CD4-positive, alpha-beta T cell treated with Interleukin-2 at 100 ng/mL for 4 hours (primary cell): ENCODE measurements around the gene DYTN.
"Not testable (repeated sequence)": the region's sequence is repeated elsewhere in the genome, so short reads cannot be mapped to it uniquely, and the experiment has no call there.

Source experiments
- DNase-seq: peaks from one replicate; pipeline ENCODE4 v3.0.0-alpha.2; 2020; ENCODE audit warnings: low spot score

DYTN gene

GRCh38 chr2:206718296-206718695 is at the start of gene DYTN:
Gene DYTN (minus strand): TSS chr2:206718396. CDS start chr2:206718279, 117 bp downstream.
- DNase-seq: no peak

- no peak for DNase-seq
Measured at GRCh38 chr2:206766057-206766930, 48.1 kb upstream of the DYTN start.

DNA sequence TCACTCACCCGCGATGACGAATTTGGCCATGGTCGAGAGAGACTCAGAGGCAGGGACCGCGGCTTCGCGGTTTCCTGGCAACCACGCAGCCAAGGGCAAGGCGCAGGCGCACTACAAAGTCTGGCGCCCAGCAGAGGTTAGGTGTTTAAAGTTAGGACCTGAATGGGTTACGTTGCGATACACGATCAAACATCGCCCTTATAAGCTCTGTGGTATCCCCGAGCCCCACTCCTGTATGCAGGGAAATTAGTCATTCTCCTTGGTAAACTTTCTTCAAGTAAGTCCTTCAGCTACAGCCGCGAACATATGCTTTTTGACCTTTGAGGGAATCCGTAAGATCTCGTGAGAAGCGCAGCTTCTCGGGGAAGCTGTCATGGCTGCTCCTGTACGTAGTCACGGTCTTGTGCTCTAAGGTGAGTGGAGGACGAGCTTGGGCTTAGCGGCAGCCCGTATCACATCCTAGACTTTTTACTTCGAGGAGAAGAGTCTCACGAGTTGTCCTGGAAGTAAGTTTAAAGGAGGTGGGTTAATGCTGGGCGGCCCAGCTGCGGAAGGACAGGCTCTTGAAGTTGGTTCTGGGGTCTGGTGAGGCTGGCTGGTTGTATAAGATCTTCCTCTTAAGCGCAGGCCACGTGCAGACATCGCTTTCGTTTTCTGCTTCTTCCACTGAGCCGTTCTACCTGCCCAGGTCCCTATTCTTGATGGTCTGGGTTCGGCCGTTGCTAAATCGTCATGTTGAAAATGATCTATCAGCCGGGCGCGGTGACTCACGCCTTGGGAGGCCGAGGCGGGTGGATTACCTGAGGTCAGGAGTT is 47.3 kb upstream of the DYTN start, which contains the start of the genes FASTKD2 and MDH1B:
Gene FASTKD2 (plus strand): TSS at position 365 of the 815 bp plus-strand sequence. CDS start 1,088 bp downstream, outside the sequence.
Gene MDH1B (minus strand): TSS at position 87 of the 815 bp plus-strand sequence. CDS start 57 bp downstream, at position 30.
- DNase-seq: peak; percentile 93

DNA sequence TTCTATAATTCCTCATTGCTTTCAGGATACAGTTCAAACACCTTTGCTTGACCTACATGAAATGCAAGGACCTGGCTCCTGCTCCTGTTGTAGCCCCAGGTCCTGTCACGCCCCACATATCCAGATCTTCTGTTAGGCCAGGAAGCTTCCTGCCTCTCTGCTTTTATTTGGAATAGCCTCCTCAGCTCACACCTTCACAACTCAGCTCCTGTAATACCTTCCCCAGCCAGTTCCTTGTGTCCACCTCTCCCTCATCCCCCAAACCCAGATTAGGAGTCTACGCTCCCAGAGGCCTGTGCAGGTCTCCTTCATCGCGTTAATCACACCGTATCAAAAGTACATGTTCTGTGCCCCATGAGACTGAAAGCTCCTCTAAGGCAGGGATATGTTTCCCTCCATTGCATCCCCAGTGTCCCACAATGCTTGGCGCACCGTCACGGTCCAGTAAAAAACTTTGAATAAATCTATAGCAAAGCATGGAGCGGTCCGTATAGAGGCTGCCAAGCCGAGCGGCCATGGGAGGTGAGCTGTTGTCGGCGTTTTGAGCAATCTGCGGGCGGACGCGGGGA is 46.6 kb upstream of the DYTN start:
- DNase-seq: no peak

DNA sequence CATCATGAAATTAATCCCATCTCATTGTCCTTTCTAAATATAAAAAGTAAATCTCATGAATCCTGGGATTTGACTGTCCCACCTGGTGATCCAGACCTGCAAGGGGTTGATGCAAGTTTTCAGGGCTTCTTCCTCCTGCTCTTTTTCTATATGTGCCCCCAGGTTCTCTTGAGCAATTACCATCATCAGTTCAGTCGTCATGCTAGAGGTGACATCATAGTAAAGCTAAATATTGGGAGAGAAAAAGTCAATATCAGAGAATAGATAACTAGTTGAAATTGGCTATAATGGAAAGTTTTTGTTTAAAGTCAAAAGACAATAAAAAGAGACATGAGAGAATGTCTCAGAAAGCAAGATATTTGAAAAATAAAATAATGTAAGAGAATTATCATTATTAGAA is 38.6 kb upstream of the DYTN start:
- DNase-seq: no peak

DNA sequence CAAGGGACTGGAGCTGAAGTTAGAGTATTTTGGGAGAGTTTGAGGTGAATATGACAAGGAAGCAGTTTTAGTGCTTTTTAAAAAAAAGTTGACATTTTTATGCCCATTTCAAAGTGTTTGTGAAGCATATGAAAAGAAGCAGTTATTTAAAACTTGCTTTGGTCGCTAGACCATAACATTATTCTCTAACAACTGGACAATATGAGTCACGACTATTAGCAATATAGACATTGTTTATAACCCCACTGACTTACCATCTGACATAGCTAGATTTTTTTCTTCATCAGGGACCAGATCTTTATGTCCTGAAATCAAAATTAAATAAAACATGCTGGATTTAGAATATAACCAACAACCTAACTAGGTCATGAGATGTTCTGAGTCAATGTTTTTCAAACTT is 22.6 kb upstream of the DYTN start:
- no peak for DNase-seq

DNA sequence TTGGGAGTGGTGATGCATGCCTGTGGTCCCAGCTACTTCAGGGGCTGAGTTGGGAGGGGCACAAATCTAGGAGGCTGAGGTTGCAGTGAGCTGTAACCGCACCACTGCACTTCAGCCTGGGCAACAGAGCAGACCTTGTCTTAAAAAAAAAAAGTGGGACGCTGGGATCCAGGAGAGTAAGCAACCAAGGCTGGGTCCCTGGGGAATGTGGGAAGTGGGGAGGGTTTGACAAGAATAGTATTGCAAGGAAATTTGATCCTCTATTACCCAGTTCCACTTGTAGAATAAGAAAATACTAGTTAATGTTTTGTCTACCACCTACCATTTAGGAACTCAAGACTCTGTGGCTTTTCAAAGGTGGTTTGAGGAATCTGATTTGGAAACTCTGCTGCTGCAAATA is 21.1 kb upstream of the DYTN start:
- DNase-seq: no peak

DNA sequence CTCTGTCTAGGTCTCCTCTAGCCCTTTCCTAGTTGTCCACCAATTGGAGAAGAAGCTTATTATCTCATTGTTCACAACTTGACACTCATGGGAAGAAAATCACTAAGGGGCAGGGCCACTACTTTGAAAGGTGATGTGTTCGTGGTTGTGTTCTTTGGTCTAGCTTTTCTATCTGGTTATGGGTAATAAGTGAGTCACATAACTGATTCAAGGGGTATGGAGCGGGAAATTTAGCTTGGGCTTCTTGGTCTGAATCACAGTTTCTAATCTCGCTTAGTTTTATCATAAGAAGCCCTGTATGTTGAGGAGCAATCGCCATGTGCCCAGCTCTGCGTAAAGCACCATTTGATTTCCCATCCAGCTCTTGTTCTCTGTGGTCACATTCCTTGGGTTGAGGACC is 18.7 kb upstream of the DYTN start:
- no peak for DNase-seq

DNA sequence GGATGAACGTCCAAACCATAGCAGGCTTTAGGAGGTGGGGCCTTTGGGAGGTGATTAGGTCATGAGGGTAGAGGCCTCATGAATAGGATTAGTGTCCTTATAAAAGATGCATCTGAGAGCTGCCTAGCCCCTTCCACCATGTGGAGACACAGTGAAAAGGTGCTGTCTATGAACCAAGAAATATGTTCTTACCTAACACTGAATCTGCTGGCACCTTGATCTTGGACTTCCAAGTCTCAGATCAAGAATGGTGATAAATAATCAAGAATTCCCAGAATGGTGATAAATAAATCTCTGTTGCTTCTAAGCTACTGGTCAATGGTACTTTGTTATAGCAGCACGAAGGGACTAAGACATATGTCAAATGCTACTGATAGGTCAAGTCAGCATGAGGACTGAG is 15.1 kb upstream of the DYTN start:
- no peak for DNase-seq

DNA sequence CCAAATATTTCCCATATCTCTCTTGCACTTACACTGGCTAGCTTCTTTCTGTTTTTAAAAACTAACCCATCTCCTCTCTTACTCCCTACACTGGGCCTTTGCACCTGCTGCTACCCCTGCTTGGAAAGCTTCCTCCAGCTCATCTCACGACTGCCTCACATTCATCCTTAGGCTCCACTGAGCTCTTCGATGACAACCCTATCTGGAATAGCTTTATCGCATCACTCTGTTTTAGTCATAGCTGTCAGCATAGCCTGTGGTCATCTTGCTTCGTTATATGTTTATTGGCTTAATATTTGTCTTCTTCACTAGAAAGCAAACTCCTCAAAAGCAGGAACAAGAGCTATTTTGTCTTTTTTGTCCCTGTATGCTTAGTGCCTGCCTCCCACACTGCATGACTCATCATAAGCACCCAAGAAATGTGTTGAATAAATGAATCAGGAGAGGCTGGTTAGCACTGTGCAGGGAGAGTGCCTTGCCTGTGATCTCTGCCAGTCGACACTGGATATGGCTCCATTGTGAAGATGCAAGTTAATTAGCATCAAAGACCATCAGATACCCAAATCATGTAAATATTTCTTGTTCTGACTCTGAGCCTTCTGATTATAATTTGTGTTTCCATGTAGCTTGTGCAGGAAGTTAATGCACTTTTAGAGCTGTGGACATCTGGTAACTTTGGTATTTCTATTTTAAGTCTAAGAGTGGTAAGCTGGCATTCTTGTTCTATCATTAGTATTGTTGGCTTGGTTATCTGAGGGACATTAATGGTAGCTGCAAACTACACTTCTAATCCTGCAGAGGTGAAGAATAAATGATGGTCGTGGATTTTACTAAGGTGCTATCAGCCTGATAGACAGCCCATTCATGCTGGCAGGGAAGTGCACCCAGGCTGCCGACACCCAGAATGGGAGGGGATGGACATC is 10.3 kb upstream of the DYTN start:
- no peak for DNase-seq

- DNase-seq: no peak
Measured at GRCh38 chr2:206727287-206727686, 9.1 kb upstream of the DYTN start.

GRCh38 chr2:206723288-206723687 is 5.1 kb upstream of the DYTN start:
- no peak for DNase-seq

DNA sequence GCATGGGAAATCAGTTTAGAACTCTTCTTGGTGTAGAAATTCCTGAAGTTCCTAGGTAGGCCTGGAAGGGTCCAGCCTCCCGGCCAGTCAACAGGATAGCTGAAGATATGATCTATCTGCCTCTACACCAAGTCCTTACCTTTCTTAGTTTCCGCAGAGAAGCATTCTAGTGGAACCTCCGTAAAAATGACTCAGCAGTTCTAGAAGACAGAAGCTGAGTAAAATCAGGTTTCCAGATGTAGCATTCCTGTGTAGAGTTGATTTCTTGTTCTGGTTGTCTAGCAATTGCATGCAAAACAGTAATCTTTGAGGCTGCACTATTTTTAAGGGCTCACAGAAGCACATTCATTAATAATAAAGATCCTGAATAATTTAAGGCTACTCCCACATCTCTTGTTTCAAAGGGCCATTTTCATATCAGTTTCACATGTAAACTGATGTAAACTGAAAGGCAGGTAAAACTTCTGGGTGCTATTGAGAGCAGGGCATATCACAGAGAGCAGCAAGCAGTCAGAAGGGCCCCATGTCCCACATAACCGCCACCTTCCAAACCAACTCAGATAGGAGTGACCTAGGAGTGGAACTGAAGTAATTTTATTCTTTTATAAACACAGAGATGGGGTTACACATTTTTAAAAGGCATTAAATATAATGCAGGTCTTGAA is 3.2 kb upstream of the DYTN start:
- DNase-seq: no peak

- DNase-seq: no peak
Measured at GRCh38 chr2:206716623-206717022, 1.6 kb downstream of the DYTN start.

GRCh38 chr2:206715183-206715582 is 3.0 kb downstream of the DYTN start:
- not testable (repeated sequence) for DNase-seq

DNA sequence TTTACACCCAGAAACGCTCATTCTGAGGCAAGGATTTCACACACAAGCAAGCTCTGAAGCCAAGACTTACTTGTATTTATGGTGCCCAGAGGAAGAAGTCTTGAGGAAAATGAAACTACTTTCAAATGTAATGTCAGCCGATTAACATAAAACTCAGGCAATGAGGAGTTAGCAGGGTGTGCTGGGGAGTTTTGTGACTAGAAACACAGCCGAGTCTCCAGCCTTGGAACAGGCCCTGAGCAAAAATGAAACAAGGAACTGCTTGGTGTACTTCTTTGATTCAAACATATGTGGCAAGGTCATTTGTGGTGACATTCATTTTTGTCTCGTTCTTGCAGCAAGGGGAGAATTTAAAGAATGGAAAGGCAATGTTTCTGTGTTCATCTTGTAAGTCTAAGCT is 4.5 kb downstream of the DYTN start:
- no peak for DNase-seq

- DNase-seq: no peak
Measured at GRCh38 chr2:206708286-206708685, 9.9 kb downstream of the DYTN start.

DNA sequence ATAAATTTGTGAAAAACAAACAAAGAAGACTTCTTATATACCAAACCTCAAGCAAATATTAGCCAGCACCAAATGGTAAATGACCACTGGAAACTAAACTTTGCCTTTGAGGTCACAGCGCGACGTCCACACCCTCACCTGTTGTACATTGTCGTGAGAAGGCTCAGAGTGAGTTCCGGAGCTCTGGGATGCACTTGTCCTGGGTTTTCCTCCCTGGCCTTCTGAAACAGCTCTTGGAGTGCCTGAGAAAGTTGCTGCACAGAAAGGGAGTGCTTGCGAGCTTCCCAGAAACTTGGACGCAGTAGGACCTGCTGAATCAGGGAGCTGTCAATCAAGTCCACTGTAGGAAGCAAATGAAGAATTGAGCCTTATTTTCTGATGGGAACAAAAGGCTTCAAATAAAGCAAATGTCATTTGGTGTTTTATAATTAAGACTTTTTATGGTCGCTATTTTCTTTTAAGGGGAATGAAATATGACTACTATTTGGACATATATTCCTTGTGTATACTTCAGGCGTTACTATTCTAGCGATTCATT is 11.0 kb downstream of the DYTN start:
- no peak for DNase-seq

DNA sequence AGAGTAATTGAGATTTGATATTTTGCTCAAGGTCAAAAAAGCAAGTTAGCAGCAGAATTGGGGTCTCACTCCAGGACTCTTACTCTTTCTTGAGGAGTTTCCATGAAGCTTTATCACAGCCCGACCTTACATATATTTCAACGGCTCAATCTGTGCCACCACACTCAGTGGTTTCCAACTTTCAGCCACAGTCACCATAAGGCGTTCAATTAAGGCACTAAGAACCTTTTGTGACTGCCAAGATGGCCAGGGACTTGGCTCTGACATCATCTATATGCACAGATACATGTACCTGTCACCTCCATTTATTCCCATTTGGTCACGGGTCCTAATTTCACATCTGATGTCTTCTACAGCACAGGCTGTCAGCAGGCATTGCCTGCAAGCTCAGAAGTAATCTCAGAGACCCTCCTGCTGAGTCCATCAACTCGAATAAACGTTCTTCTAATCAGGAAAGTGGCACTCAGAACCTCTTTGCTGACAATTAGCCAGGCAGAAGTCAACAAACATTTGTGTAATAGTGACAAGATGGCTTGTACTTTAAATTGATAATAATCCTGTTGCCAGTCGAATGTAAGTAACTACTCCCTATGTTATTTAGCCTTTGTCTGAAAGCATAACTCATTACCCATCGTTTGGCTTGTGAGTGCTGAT is 16.1 kb downstream of the DYTN start:
- no peak for DNase-seq

DNA sequence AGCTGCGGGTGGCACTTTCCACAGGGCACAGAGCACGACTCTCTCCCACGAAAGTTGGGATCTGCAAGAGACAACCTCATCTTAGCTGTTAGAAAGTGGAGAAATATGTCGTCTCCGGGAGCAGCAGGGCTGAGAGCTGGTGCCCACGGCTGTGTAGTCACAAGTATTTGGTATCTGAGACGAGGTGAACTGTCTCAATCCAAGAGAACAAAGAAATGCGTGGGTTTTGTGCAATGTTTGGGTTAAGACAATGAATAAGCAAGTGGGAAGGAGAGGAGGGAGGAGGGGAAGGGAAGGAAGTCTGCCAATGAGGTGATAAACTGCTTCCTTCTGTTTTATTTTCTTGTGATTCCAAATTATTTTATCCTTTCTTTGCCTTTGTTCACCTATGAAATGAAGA is 18.0 kb downstream of the DYTN start:
- DNase-seq: no peak
